NOMO-1 treated with DMSO at 0.1 percent for 48 hours (cell line): ENCODE results near the gene PMM2.

Source experiments
- DNase-seq: peaks from one replicate; lab custom pipeline; 2025; ENCODE audit not compliant: unreplicated experiment; lab: John Stamatoyannopoulos, UW

The PMM2 gene

DNA sequence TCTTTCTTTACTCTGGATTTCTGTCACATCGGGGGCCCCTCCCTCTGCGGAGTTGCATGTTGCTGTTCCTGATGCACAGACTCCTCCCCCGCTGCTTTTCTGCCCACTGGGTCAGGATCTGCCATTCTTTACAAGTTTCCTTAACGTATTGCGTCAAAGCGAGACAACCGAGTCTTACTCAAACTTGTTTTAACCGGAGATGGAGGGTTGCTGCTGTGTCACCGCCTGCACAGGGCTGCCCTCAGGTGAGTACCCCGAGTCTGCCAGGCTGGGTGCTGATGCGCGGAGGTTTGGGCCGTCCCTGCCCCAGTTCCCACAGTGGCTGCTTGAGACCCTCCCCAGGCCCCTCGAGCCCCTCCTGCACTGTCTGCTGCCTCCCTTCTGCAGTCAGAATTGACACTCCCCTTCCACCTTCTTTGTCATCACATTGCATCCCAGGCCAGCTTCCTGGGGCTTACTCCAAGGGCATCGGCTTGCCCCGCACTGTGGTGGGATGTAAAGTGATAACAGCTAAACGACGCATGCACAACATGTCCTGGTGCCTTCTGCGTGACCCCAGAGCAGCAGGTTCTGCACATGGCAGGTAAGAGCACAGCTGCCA, 51.9 kb downstream of the PMM2 start:
- DNase-seq = no peak

DNA sequence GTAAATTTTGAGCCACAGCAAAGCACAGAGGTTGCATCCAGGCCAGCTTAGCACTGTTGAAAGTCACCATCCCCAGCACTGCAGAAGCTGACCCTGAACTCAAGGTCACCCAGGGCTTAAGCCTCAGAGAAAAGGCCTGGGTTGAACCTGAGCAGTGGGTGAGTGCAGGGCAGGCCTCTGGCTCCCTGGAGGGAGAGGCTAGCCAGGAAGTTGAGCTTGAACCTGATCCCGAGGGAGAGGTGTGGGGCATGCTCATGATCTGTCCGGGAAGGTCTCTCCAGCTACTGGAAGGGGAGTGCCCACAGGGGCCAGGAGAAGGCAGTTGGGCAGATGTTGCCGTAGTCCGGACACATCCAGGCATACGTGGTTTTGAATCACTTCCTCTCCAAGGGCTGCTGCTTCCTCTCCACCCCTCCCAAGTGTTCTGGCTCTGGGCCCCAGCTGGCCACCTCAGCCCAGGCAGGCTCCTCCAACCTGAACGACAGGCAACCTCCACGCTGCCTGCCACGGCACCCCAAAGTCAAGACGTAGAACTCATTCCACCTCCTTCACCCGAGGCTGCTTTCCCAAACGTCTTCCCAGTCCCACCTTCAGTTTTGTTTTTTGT, 52.7 kb downstream of the PMM2 start:
- peak; percentile 84 for DNase-seq

DNA sequence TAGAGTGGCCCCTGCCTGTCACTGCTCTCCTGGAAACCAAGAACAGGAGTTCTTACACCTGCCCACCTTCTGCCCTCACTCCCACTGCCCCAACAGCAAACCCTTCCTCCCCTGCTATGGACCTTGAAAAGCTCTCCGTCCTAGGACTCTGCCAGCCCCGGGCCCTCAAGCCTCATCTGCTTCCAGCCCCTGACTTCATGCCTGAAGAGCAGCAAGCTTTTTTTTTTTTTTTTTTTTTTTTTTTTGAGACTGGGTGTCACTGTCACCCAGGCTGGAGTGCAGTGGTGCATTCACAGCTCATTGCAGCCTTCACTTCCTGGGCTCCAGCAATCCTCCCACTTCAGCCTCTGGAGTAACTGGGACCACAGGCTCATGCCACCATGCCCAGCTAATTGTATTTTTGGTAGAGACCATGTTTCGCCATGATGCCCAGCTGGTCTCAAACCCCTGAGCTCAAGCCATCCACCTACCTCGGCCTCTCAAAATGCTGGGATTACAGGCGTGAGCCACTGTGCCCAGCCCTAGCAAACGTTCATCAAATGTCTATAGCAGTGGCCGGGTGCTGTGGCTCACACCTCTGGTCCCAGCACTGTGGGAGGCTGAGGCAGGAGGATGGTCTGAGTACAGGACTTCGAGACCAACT, 54.2 kb downstream of the PMM2 start:
- no peak for DNase-seq

DNA sequence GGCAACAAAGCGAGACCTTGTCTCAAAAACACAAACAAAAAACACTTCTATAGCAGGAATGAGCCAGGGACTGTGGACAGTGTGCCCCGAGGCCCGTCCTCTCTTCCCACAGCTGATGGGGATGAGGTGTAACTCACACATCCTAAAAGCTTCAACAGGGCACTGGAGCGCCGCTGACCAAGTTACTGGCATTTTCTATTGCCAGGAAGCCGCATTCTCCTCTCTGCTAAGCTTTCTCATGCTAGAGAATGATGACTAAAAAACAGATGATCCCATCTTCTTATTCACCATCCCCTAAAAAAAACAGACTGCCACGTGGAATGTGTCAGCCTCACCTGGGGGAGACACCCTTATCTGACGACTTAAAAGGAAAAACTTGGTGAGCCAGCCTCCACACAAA, 54.9 kb downstream of the PMM2 start:
- DNase-seq = no peak

DNA sequence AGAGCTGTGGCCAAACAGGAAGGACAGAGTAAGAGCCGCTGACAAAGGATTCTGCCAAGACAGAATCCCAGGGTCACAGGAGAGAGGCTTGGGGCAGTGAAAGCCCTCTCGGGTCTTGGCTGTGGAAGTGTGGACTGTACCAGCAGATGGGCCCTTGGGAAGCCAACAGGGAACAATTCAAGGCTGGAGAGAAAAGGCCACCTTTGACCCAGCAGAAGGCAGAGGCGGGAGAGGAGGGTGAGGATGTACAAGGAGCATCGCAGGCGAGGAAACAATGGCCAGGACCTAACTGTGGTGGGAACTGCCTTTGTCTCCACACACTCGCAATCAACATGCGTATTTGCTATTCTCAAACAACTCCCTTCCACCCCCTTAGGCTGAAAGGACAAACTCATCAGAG, 55.5 kb downstream of the PMM2 start:
- DNase-seq = no peak

DNA sequence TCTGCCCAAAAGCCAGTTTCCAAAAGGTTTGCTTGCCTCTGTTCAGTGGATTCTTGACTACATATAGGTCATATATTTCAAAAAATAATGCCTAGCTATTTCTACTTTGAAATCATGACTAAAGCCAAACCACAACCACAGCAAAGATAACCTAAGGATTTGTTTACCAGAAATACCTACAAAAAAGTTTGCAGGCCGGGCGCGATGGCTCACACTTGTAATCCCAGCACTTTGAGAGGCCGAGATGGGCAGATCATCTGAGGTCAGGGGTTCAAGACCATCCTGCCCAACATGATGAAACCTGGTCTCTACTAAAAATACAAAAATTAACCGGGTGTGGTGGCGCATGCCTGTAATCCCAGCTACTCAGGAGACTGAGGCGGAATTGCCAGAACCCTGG, 56.0 kb downstream of the PMM2 start:
- no peak for DNase-seq

DNA sequence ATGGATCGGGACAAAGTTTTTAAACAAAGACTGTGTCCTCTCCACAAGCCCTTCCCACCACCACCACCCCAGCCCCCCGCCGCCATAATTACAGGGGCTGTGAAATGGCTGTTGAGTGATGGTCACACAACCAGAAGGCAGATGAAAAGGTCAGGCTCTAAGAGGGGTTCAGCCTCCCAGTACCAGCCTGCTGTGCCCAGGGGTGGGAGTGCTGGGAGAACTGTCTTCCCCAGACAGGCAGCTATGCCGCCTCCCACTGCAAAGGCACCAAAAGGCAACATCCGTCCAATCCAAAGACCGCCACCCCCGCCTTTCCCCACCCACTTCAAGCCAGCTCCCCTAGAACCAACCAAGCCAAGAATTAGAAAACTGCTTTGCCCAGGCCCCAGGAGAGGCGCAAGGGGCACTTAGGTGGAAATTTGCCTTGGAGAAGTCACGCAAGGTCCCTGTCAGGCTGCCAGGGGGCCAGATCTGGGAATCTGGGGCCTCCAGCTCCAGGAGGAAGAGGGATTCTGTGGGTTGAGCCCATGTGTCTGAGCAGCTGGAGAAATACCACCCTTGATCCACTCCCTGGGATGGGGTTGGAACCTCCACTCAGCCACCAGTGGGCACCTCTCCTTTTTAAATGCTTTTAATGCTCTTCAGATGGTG, 56.8 kb downstream of the PMM2 start:
- no peak for DNase-seq

DNA sequence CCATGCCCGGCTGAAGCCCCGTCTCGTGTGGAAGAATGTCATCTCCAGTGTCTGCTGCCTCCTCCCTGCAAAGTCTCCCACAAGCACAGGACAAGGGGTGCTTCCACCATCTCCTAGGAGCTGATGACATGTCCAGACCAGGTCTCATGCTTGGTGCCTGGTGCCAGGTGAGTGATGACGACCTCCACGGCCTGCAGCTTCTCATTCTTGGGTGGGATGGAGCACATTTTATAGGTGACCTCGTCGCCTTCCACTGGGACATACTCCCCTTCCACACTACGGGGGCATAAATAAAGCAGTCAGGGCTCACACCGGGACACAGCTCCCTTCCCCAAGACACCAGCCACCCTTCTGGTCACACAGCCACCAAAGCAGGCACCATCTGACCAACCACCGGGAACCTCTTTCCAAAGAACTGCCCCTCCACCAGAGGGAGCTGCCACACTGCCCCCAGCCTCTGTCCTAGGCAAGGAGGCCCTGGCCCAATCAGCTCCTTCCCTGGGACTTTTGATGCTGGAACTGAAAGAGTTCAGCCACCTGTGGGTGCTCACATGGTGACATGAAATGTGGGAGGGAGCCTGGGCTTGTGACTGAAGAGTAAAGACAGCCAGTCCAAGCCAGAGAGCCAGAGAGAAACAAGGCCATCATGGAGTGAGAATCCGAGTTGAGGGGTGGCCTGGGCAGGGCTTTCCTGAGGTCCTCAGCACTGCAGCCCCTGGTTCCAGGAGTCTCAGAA, 57.6 kb downstream of the PMM2 start:
- DNase-seq = no peak

DNA sequence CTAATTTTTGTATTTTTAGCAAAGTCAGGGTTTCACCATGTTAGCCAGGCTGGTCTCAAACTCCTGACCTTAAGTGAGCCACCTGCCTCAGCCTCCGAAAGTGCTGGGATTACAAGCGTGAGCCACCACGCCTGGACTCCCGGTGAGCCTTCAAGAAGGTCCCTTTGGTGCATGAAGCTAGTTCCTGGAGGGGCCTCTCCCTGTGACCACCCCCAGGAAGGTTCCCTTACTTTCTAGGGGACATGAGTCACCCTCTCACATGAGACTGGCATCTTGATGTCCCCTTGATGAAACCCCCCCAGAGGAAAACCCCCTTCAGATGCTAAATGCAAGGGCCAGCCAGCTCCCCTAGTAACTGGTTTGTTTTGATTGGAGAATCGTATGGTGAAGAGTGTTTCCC, 58.3 kb downstream of the PMM2 start:
- no peak for DNase-seq

DNA sequence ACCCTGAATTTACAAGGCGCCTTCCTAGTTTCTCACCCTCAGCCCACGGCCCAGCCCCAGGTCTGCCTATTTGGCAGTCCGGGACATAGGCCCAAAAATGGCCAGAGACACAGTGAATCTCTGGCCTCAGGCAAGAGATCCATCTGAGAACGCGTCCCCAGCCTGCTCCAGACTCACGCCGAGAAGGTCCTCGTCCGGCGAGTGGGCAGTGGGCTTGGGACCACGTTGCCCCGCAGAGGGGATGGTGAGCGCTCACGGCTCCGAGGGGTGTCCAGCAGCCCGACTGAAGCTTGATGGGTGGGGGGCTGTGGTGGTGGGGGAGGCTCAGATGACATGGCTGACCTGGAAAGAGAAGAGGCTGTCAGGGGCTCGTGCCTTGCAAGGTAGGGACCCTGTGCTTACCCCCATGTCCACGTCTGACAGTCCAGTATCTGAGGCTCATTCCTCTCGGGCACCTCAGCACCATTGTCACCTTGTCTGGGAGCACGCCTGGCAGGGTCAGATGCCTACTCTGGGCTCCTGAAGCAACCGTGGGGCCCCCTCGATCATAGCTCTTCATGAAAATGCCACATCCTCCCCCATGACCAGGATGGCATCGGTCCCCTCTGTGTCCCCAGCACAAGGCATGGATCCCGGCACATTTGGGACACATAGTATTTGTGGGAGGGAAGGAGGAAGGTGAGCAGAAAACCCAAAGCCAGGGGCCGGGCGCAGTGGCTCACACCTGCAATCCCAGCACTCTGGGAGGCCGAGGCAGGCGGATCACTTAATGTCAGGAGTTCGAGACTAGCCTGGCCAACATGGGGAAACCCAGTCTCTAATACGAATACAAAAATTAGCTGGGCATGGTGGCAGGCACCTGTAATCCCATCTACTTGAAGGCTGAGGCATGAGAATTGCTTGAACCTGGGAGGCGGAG, 61.6 kb downstream of the PMM2 start:
- no peak for DNase-seq

DNA sequence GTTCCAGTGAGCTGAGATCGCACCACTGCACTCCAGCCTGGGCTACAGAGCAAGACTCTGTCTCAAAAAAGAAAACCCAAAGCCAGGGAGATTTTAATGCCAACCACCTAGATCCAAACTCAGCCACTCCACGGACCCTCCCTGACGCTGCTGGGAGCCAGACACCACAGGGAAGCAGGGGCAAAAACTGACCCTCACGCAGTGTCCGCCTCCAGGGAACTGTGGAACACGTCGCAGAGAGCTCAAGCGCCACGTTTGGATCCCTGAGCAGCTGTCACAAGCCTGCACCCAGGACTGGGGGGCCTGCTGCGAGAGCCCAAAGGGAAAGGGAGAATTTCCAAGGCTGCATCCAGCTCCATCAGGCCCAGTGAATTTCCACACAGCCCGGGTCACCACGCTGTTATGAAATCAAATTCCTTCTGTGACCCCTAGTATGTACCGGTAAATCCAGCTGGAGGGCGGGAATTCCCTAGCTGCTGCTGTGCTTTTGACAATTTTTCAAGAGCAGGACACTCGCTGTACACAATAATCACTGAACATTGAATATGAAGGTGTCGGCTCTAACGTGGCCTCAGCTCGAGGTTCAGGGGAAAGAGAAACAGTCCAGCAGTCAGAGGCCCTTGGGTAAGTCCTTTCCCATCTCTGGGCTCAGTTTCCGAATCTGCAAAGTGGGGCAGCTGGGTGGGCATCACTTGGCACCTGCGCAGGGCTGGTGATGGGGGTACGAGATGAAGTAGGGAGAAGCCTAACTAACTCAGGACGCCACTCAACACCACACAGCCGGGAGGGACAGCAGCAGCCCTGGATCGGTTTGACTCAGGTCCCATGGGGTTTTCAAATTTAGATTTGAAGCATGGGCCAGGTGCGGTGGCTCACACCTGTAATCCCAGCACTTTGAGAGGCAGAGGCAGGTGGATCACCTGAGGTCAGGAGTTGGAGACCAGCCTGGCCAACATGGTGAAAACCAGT, 62.6 kb downstream of the PMM2 start:
- no peak for DNase-seq

DNA sequence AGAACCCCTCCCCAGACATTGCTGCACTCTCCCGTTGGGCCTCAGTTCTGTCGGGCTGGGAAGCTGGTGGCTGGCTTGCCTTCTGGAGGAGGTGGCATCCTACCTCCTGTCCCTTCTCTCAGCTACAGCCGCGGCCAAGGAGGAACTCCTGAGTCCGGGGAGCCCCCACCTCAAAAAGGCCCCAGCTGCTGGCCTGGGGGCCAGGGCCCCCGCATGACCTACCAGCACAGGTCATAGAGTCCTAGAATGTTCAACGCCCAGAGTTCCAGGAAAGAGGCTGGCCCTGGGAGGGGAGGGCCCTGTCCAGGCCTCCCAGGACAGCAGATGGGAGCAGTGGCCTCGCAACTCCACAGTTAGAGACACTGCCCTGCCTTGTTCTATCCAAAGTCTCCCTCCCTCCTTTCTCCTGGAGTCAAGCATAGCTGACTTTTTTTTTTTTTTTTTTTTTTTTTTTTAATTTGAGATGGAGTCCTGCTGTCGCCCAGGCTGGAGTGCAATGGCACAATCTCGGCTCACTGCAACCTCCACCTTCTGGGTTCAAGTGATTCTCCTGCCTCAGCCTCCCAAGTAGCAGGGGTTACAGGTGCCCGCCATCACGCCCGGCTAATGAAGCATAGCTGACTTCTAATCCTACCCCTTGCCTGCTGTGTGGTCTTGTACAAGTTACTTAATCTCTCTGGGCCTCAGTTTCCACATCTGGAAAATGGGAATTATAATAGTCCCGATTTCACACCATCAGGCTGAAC, 64.1 kb downstream of the PMM2 start:
- DNase-seq = no peak

DNA sequence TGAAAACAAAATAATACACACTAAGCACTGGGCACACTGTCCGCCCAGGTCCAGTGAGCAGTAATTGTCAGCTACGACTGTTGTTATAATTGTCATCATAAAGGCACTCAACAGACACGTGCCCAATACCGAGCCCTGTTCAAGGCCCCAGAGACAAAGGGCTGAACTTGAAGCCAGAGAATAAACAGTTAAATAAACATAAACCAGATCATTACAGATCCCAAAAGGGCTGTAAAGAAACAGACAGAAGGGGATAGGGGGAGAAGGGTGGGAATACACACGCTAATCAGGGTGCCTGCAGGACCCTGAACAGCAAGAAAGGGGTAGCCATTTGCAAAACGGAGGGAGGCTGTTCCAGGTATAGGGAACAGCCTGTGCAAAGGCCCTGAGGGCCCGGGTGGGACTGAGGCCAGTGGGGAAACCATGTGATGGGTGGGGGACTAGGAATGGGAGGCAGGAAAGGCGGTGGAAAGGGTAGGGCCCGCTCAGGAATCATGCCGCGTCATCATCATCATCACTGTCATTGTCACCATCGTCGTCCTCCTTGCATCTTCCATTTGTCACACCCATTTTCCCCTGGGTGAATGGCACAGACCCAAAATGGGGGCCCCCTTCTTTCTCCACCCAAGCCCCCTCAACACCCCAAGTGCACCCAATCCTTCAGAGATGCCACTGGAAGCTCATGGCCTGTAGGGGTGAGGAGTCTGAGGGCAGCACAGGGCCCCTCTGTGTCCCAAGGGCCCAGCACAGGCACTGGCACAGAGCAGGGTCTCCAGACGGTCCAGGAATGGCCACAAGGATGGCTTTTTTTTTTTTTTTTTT, 64.9 kb downstream of the PMM2 start:
- DNase-seq = no peak

DNA sequence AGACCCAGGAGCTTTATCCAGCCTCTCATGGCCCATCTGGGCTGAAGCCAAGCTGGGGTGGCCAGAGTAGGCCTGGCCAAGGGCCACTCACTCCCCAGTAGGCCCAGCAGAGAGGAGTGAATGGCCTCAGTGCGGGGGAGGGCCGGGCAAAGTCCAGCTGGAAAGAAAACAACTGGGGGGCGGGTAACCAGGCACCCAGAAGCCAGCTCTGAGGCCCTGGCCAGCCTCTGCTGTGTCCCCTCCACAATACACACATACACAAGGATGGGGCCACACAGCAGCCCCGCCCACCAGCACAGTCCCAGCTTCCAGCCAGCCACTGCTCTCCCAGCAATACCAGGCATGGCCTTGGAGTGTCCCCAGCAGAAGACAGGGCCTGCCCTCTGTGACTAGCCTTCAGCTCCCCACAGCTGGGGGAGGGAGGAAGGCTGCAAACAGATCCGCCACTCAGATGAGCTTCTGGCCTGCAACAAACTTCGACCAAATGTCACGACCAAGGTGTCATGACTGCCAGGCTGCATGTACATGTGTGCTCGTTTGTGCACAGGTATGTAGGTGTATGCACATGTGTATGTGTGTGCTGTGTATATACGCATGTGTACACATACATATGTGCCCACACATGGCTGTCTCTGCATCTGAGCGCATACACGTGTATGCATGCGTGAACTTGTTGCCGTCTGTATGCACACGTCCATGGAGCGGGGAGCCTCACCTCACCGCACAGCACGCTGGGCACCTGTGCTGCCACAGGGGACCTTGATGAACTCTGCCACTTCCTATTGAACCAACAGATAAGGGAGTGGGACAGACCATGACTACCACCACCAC, 66.2 kb downstream of the PMM2 start:
- no peak for DNase-seq

DNA sequence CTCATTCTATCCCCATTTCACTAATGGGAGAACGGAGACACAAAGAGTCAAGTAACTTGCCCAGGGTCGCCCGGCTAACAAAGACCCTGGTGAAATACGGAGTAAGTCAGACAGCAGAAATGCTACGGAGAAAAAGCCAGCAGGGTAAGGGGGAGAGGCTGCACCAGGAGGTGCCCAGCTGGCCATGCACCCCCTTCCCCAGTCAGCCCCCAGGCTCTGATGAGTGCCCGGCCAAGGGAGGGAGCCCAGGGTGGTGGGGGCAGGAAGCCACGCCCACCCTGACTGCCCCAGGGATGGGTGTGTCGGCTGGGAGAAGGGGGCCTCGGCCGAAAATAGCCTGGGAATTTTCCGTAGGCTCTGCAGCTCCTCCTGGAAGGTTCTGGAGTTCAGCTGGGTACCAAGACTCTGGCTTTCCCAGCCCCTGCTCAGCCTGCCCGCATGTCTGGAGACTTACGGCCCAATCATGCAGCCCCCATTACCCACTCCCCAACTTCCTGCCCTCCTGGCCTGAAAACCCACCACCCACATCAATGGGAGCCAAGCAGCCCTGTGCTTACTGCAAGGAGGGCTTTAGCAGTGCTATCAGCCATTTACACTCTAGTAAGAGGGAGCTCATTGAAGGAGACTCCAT, 67.0 kb downstream of the PMM2 start:
- DNase-seq = no peak

DNA sequence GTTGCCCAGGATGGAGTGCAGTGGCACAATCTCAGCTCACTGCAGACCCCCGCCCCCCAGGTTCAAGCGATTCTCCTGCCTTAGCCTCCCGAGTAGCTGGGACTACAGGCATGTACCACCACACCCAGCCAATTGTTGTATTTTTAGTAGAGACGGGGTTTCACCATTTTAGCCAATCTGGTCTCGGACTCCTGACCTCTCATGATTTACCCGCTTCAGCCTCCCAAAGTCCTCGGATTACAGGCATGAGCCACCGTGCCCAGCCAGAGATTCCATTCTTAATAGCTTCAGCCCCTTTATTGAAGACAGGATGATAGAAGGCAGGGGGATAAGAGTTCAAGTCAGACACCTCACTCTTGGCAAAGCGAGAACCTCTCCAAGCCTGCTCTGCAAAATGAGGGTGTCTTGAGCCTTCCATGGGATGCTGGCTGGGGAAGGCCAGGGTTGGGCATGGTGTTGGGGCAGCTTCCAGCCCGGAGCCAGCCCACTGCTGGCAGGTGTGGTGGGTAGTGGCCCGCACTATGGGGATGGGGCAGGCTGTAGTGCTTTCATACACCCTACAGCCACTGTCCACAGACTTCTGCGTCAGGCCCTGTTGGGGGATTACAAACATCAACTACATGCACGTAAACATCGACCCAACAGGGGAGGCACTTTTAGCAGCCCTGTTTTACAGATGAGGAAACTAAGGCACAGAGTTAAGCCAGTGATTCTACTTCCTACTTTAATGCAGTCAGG, 67.7 kb downstream of the PMM2 start:
- no peak for DNase-seq
